Liver (tissue), 9 donors: ENCODE measurements around the gene ZXDC. TPM values are rescaled to one million over a fixed set of nuclear protein-coding genes. Genes with fewer than 3 reads are reported as not detected.

Source experiments
- DNase-seq: peaks from one replicate; pipeline ENCODE4 v3.0.0-alpha.2; 2017; ENCODE audit warnings: low spot score
- H3K27ac ChIP-seq, 2 donors: one replicate each; pipeline ENCODE4 v1.7.0; 2013; ENCODE audit warnings: inconsistent platforms in 2 of 2, low read length in 2 of 2, control low read depth in 1 of 2, low read depth in 1 of 2, mild to moderate bottlenecking in 1 of 2
- H3K27me3 ChIP-seq, 4 donors: one replicate each; pipeline versions ENCODE4 v1.6.1 to v1.7.0; 2013; ENCODE audit warnings: low read length in 3 of 4, inconsistent platforms in 1 of 4, mild to moderate bottlenecking in 1 of 4, moderate library complexity in 1 of 4; ENCODE audit not compliant: control insufficient read depth in 4 of 4, insufficient read depth in 4 of 4
- H3K36me3 ChIP-seq, 4 donors: one replicate each; pipeline versions ENCODE4 v1.6.1 to v1.7.0; 2013; ENCODE audit warnings: low read length in 3 of 4, mild to moderate bottlenecking in 3 of 4, low read depth in 1 of 4, moderate library complexity in 1 of 4; ENCODE audit not compliant: control insufficient read depth in 4 of 4, insufficient read depth in 3 of 4
- H3K4me1 ChIP-seq, 4 donors: one replicate each; pipeline versions ENCODE4 v1.6.1 to v1.7.0; 2013; ENCODE audit warnings: low read length in 3 of 4, mild to moderate bottlenecking in 3 of 4, moderate library complexity in 1 of 4; ENCODE audit not compliant: control insufficient read depth in 4 of 4, insufficient read depth in 4 of 4
- H3K4me3 ChIP-seq, 3 donors: one replicate each; pipeline versions ENCODE4 v1.6.1 to v1.7.0; 2013; ENCODE audit warnings: low read length in 3 of 3, control low read depth in 1 of 3, low read depth in 1 of 3, mild to moderate bottlenecking in 1 of 3
- H3K9ac ChIP-seq, 2 donors: one replicate each; pipeline ENCODE4 v1.7.0; 2013; ENCODE audit warnings: low read length in 2 of 2, mild to moderate bottlenecking in 2 of 2, moderate library complexity in 2 of 2, control low read depth in 1 of 2, low read depth in 1 of 2
- H3K9me3 ChIP-seq, 4 donors: one replicate each; pipeline versions ENCODE4 v1.6.1 to v1.7.0; 2013; ENCODE audit warnings: low read length in 3 of 4; ENCODE audit not compliant: control insufficient read depth in 4 of 4
- EGR1 ChIP-seq, 2 donors: IDR thresholded peaks; 2 replicates each; pipeline ENCODE4 v1.6.1; 2016 to 2018; ENCODE audit warnings: antibody characterized with exemption in 2 of 2, low read depth in 2 of 2
- FOXA1 ChIP-seq: IDR thresholded peaks from 2 replicates; pipeline ENCODE4 v1.6.1; 2016; ENCODE audit warnings: antibody characterized with exemption
- FOXA2 ChIP-seq: IDR thresholded peaks from 2 replicates; pipeline ENCODE4 v1.6.1; 2016; ENCODE audit warnings: antibody characterized with exemption
- GABPA ChIP-seq, 2 donors: IDR thresholded peaks in 1 of 2; conservative IDR thresholded peaks in 1 of 2; 2 replicates each; pipeline ENCODE4 v1.6.1; 2016; ENCODE audit warnings: antibody characterized with exemption in 2 of 2, mild to moderate bottlenecking in 1 of 2, moderate library complexity in 1 of 2
- HNF4A ChIP-seq, 2 donors: conservative IDR thresholded peaks; 2 replicates each; pipeline ENCODE4 v1.6.1; 2016; ENCODE audit warnings: antibody characterized with exemption in 2 of 2, mild to moderate bottlenecking in 2 of 2
- HNF4G ChIP-seq: IDR thresholded peaks from 2 replicates; pipeline ENCODE4 v1.6.1; 2016; ENCODE audit warnings: antibody characterized with exemption
- JUND ChIP-seq, 2 donors: IDR thresholded peaks; 2 replicates each; pipeline ENCODE4 v1.6.1; 2016; ENCODE audit warnings: antibody characterized with exemption in 2 of 2
- MAX ChIP-seq: IDR thresholded peaks from 2 replicates; pipeline ENCODE4 v1.6.1; 2016; ENCODE audit warnings: antibody characterized with exemption
- NR2F2 ChIP-seq: IDR thresholded peaks from 2 replicates; pipeline ENCODE4 v1.6.1; 2016; ENCODE audit warnings: antibody characterized with exemption
- RAD21 ChIP-seq, 2 donors: IDR thresholded peaks; 2 replicates each; pipeline ENCODE4 v1.6.1; 2016; ENCODE audit warnings: antibody characterized with exemption in 2 of 2, mild to moderate bottlenecking in 2 of 2
- RXRA ChIP-seq, 2 donors: IDR thresholded peaks; 2 replicates each; pipeline ENCODE4 v1.6.1; 2017 to 2018; ENCODE audit warnings: antibody characterized with exemption in 2 of 2, mild to moderate bottlenecking in 1 of 2
- SP1 ChIP-seq: IDR thresholded peaks from 2 replicates; pipeline ENCODE4 v1.6.1; 2018; ENCODE audit warnings: antibody characterized with exemption, mild to moderate bottlenecking
- TAF1 ChIP-seq: conservative IDR thresholded peaks from 2 replicates; pipeline ENCODE4 v1.6.1; 2016; ENCODE audit warnings: antibody characterized with exemption, mild to moderate bottlenecking
- YY1 ChIP-seq: IDR thresholded peaks from 2 replicates; pipeline ENCODE4 v1.6.1; 2016; ENCODE audit warnings: antibody characterized with exemption, mild to moderate bottlenecking
- ZBTB33 ChIP-seq: IDR thresholded peaks from 2 replicates; pipeline ENCODE4 v1.6.1; 2016; ENCODE audit warnings: antibody characterized with exemption
- WGBS: extraction: QIAGEN DNeasy Blood & Tissue Kit; methylation state at CpG from one replicate; pipeline ENCODE4 v1.1.7; 2013; 5-methylcytosine and 5-hydroxymethylcytosine counted together
- polyA plus RNA-seq, 2 donors: library from polyadenylated mRNA; stranded (reverse) in 1 of 2; unstranded in 1 of 2; fragments of 200-250 nt in 1 of 2; fragments of >200 nt in 1 of 2; fragmentation: Nextera tagmentation in 1 of 2; extraction: Ambion mirVana in 1 of 2; gene quantifications; one replicate each; pipeline versions ENCODE4 v1.2.1 to v1.2.3, GENCODE V29; 2013 to 2015
- total RNA-seq, 2 donors: library from RNA; depleted of rRNA; stranded (reverse); fragments of >200 nt; gene quantifications; one replicate each; pipeline ENCODE4 v1.2.3, GENCODE V29; 2014
- TF ChIP-seq, protein P1 (sequence below): fragments of 150-350 bp; IDR thresholded peaks from 2 replicates; pipeline ENCODE4 v1.5.1; 2017; ENCODE audit warnings: improper control_type of control experiment, low read depth, low read length; ENCODE audit not compliant: missing input control
- TF ChIP-seq, protein P2 (sequence below): IDR thresholded peaks from 2 replicates; pipeline ENCODE4 v1.6.1; 2016; ENCODE audit warnings: antibody characterized with exemption
- TF ChIP-seq, protein P3 (sequence below): IDR thresholded peaks from 2 replicates; pipeline ENCODE4 v1.6.1; 2016; ENCODE audit warnings: antibody characterized with exemption, mild to moderate bottlenecking
- donor health status: healthy.
- donor health status: healthy.
- donor health status: healthy.
- donor health status: healthy.
- donor health status: healthy.

The ZXDC gene
- total and polyA plus RNA-seq, 4 donors, result 7.0 to 42.3 (median 13.9) TPM

DNA sequence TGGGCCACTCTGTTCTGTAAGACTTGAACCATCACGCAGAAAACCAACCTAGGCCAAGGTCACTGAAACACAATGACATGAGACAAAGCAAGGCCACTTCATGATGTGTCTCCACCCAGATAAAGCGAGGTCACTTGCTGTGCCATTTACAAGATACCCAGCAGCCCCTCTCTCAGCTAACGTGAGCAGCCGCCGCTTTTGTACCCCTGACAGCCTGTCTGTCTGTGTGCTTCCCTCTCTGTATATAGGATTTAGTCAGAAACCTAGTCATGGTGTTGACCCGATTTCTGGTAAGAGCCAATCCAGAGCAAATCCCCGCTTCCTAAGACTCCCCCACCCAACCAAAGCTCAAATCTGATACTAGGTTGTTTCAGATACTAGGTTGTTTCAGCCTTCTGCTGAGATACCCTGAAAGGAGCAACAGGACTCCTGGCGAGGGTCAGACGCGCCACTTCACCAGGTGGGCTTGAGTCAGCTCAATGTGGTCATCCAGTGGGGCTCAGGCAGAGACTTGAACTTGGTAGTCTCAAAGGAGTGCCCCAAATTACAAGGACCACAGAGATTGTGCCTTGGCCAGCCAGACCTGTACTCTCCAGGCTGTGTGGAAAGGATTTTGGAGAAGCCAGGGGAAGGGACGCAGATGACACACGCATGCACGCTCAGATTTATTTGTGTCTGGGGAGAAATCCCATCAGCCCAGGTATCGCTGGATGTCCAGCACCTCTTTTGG lies 3.1 kb upstream of the ZXDC start:
- Histone ChIP-seq H3K36me3 (no peaks in the 10 kb centered on the region), H3K4me3 (no peak overlapping the region), H3K9ac (no peak overlapping the region), H3K9me3 (no peaks in the 10 kb centered on the region), H3K27ac (no peak overlapping the region), H3K4me1 (peaks cover 7 to 36% (median 18%) of the 10 kb centered on the region in 4 donors), H3K27me3 (no peaks in the 10 kb centered on the region)
- TF ChIP-seq, protein P1, sequence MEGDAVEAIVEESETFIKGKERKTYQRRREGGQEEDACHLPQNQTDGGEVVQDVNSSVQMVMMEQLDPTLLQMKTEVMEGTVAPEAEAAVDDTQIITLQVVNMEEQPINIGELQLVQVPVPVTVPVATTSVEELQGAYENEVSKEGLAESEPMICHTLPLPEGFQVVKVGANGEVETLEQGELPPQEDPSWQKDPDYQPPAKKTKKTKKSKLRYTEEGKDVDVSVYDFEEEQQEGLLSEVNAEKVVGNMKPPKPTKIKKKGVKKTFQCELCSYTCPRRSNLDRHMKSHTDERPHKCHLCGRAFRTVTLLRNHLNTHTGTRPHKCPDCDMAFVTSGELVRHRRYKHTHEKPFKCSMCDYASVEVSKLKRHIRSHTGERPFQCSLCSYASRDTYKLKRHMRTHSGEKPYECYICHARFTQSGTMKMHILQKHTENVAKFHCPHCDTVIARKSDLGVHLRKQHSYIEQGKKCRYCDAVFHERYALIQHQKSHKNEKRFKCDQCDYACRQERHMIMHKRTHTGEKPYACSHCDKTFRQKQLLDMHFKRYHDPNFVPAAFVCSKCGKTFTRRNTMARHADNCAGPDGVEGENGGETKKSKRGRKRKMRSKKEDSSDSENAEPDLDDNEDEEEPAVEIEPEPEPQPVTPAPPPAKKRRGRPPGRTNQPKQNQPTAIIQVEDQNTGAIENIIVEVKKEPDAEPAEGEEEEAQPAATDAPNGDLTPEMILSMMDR, result no peak
- TF ChIP-seq ZBTB33, result no peak
- no peak for TF ChIP-seq MAX
- TF ChIP-seq NR2F2, result no peak
- TF ChIP-seq RAD21 (IDR thresholded peaks at IDR 0.05), result no peak
- TF ChIP-seq TAF1, result no peak
- no peak for TF ChIP-seq JUND (IDR thresholded peaks at IDR 0.05)
- no peak for TF ChIP-seq YY1
- no peak for DNase-seq
- 95% methylated on average over 14 of the region's 14 CpGs for WGBS

DNA sequence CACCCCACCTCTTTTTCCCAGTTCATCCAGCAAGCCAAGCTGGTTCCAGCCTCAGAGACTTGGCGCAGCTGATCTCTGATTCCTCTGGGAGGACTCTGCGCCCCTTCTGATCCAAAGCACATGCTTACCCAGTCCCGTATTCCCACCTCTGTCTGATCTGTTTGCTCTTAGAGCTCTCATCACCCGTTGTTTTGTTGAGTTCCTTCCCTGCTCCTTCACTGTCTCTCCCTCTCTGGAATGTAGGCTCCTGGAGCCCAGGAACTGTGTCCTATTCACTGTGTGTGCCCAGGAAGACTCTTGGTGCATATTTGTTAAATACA lies 1.3 kb upstream of the ZXDC start:
- DNase-seq, result no peak
- no peaks in the 10 kb centered on the region for H3K9me3 ChIP-seq
- H3K27me3 ChIP-seq, result no peaks in the 10 kb centered on the region
- peaks cover 7 to 40% (median 29%) of the 10 kb centered on the region in 4 donors for H3K4me1 ChIP-seq
- WGBS, result 75% methylated on average over 4 of the region's 4 CpGs
- H3K27ac ChIP-seq, result peak overlapping the region in 1 of 2 donors; percentile 22
- H3K9ac ChIP-seq, result no peak overlapping the region
- no peak overlapping the region for H3K4me3 ChIP-seq
- no peaks in the 10 kb centered on the region for H3K36me3 ChIP-seq
- TF ChIP-seq RXRA (IDR thresholded peaks at IDR 0.05) (no peak), TAF1 (no peak), HNF4G (no peak), ZBTB33 (no peak), MAX (no peak), SP1 (no peak), EGR1 (IDR thresholded peaks at IDR 0.05; ENCODE audit: low read depth in 2 of 2) (no peak), RAD21 (IDR thresholded peaks at IDR 0.05) (no peak), FOXA2 (no peak), YY1 (no peak), GABPA (IDR thresholded peaks at IDR 0.05 in 1 of 2, conservative IDR thresholded peaks at IDR 0.05 in 1 of 2) (no peak), HNF4A (conservative IDR thresholded peaks at IDR 0.05) (no peak), JUND (IDR thresholded peaks at IDR 0.05) (no peak), FOXA1 (no peak), NR2F2 (no peak)
- TF ChIP-seq, protein P2, sequence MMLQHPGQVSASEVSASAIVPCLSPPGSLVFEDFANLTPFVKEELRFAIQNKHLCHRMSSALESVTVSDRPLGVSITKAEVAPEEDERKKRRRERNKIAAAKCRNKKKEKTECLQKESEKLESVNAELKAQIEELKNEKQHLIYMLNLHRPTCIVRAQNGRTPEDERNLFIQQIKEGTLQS, result no peak
- TF ChIP-seq, protein P1, result no peak
- TF ChIP-seq, protein P3, sequence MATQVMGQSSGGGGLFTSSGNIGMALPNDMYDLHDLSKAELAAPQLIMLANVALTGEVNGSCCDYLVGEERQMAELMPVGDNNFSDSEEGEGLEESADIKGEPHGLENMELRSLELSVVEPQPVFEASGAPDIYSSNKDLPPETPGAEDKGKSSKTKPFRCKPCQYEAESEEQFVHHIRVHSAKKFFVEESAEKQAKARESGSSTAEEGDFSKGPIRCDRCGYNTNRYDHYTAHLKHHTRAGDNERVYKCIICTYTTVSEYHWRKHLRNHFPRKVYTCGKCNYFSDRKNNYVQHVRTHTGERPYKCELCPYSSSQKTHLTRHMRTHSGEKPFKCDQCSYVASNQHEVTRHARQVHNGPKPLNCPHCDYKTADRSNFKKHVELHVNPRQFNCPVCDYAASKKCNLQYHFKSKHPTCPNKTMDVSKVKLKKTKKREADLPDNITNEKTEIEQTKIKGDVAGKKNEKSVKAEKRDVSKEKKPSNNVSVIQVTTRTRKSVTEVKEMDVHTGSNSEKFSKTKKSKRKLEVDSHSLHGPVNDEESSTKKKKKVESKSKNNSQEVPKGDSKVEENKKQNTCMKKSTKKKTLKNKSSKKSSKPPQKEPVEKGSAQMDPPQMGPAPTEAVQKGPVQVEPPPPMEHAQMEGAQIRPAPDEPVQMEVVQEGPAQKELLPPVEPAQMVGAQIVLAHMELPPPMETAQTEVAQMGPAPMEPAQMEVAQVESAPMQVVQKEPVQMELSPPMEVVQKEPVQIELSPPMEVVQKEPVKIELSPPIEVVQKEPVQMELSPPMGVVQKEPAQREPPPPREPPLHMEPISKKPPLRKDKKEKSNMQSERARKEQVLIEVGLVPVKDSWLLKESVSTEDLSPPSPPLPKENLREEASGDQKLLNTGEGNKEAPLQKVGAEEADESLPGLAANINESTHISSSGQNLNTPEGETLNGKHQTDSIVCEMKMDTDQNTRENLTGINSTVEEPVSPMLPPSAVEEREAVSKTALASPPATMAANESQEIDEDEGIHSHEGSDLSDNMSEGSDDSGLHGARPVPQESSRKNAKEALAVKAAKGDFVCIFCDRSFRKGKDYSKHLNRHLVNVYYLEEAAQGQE, result no peak
